HUDEP-2 (cell line): ENCODE data around the gene FSD1.

Source experiments
- DNase-seq, 76 experiments: peaks; one replicate each; lab custom pipeline; 2025; ENCODE audit not compliant: unreplicated experiment in 76 of 76; lab: John Stamatoyannopoulos, UW

Gene FSD1

GRCh38 chr19:4361152-4362046, 57.0 kb downstream of the FSD1 start:
- no peak for DNase-seq

- no peak for DNase-seq
Observed at GRCh38 chr19:4362101-4362828, 57.9 kb downstream of the FSD1 start.

- DNase-seq, result peak in 4 of 76 experiments; percentile 8 to 23 (median 18)
Observed at GRCh38 chr19:4362831-4363545, 58.6 kb downstream of the FSD1 start.

- DNase-seq, result no peak
Observed at GRCh38 chr19:4363571-4364304, 59.3 kb downstream of the FSD1 start.

GRCh38 chr19:4365341-4365740, 60.9 kb downstream of the FSD1 start:
- peak in 2 of 76 experiments; percentile 22 to 31 for DNase-seq

- no peak for DNase-seq
Observed at GRCh38 chr19:4365791-4366665, 61.6 kb downstream of the FSD1 start.

GRCh38 chr19:4366666-4367335, 62.4 kb downstream of the FSD1 start:
- DNase-seq, result no peak

GRCh38 chr19:4367336-4367723, 62.9 kb downstream of the FSD1 start:
- no peak for DNase-seq

- peak in 3 of 76 experiments; percentile 14 to 23 (median 19) for DNase-seq
Observed at GRCh38 chr19:4367781-4368127, 63.4 kb downstream of the FSD1 start.

GRCh38 chr19:4368128-4368820, 63.9 kb downstream of the FSD1 start:
- DNase-seq, result no peak

- DNase-seq, result peak in 40 of 76 experiments; percentile 9 to 68 (median 37)
Observed at GRCh38 chr19:4369109-4369887, 64.9 kb downstream of the FSD1 start.

GRCh38 chr19:4369888-4370260, 65.5 kb downstream of the FSD1 start:
- peak in 64 of 76 experiments; percentile 23 to 79 (median 60) for DNase-seq

GRCh38 chr19:4370418-4371041, 66.1 kb downstream of the FSD1 start:
- DNase-seq, result no peak

- no peak for DNase-seq
Observed at GRCh38 chr19:4371247-4372164, 67.1 kb downstream of the FSD1 start.

- peak in 42 of 76 experiments; percentile 20 to 79 (median 46) for DNase-seq
Observed at GRCh38 chr19:4372165-4373012, 68.0 kb downstream of the FSD1 start.
